Activated CD4-positive, alpha-beta T cell treated with anti-CD3 and anti-CD28 coated beads for 4 hours (primary cell): ENCODE results near the gene CALU.

Source experiments
- DNase-seq, 2 donors: peaks; one replicate each; pipeline ENCODE4 v3.0.0-alpha.2; 2020

Gene CALU

GRCh38 chr7:128725531-128725930 is 13.6 kb upstream of the CALU start:
- DNase-seq, result no peak

GRCh38 chr7:128726059-128726736 is 13.0 kb upstream of the CALU start:
- DNase-seq, result no peak

- DNase-seq, result no peak
Observed at GRCh38 chr7:128726737-128727072, 12.5 kb upstream of the CALU start.

- no peak for DNase-seq
Observed at GRCh38 chr7:128727239-128727638, 11.9 kb upstream of the CALU start.

GRCh38 chr7:128728598-128728997 is 10.6 kb upstream of the CALU start:
- DNase-seq, result no peak

- DNase-seq, result no peak
Observed at GRCh38 chr7:128729494-128729893, 9.7 kb upstream of the CALU start.

GRCh38 chr7:128731184-128731583 is 8.0 kb upstream of the CALU start:
- no peak for DNase-seq

- no peak for DNase-seq
Observed at GRCh38 chr7:128732521-128733277, 6.5 kb upstream of the CALU start.

- no peak for DNase-seq
Observed at GRCh38 chr7:128733278-128733645, 5.9 kb upstream of the CALU start.

- DNase-seq, result no peak
Observed at GRCh38 chr7:128734890-128735289, 4.3 kb upstream of the CALU start.

- no peak for DNase-seq
Observed at GRCh38 chr7:128735436-128735835, 3.7 kb upstream of the CALU start.

- no peak for DNase-seq
Observed at GRCh38 chr7:128737441-128737840, 1.7 kb upstream of the CALU start.

GRCh38 chr7:128737867-128738385 is 1.2 kb upstream of the CALU start:
- DNase-seq, result no peak

- no peak for DNase-seq
Observed at GRCh38 chr7:128738570-128739047, 550 bp upstream of the CALU start.

- no peak for DNase-seq
Observed at GRCh38 chr7:128739990-128740682, 977 bp downstream of the CALU start.

- DNase-seq, result no peak
Observed at GRCh38 chr7:128740996-128741395, 1.8 kb downstream of the CALU start.

- no peak for DNase-seq
Observed at GRCh38 chr7:128741491-128741890, 2.3 kb downstream of the CALU start.

- DNase-seq, result no peak
Observed at GRCh38 chr7:128742206-128742605, 3.0 kb downstream of the CALU start.

GRCh38 chr7:128743112-128743772 is 4.1 kb downstream of the CALU start:
- no peak for DNase-seq

GRCh38 chr7:128744366-128744905 is 5.3 kb downstream of the CALU start:
- no peak for DNase-seq

- no peak for DNase-seq
Observed at GRCh38 chr7:128745706-128746105, 6.5 kb downstream of the CALU start.

GRCh38 chr7:128747327-128748079 is 8.3 kb downstream of the CALU start:
- DNase-seq, result no peak
